Hepatocyte (in vitro differentiated cells): Measurements from ENCODE around the gene TIMM50. TPM values are rescaled to one million over a fixed set of nuclear protein-coding genes. Genes with fewer than 3 reads are reported as not detected.

Experiments used
- DNase-seq: peaks from one replicate; pipeline ENCODE4 v3.0.0-alpha.2; 2016; ENCODE audit warnings: low spot score
- H2AFZ ChIP-seq: fragments of 200-600 bp; sonication (generic); 2 replicates; pipeline ENCODE4 v1.6.0; 2016; ENCODE audit warnings: antibody characterized with exemption, mild to moderate bottlenecking
- H3K27ac ChIP-seq: fragments of 200-600 bp; sonication (generic); 2 replicates; pipeline ENCODE4 v1.5.1; 2016; ENCODE audit warnings: mild to moderate bottlenecking
- H3K27me3 ChIP-seq: fragments of 200-600 bp; sonication (generic); 2 replicates; pipeline ENCODE4 v1.6.1; 2016
- H3K36me3 ChIP-seq: fragments of 200-600 bp; sonication (generic); replicated peaks from 2 replicates; pipeline ENCODE4 v1.5.1; 2016; ENCODE audit warnings: low read depth; ENCODE audit not compliant: insufficient read depth
- H3K4me1 ChIP-seq: fragments of 200-600 bp; sonication (generic); 2 replicates; pipeline ENCODE4 v1.5.1; 2016; ENCODE audit warnings: mild to moderate bottlenecking, moderate library complexity; ENCODE audit not compliant: insufficient read depth
- H3K4me2 ChIP-seq: fragments of 200-600 bp; sonication (generic); 2 replicates; pipeline ENCODE4 v1.6.0; 2016
- H3K4me3 ChIP-seq: fragments of 200-600 bp; sonication (generic); 2 replicates; pipeline ENCODE4 v1.5.1; 2016; ENCODE audit warnings: mild to moderate bottlenecking
- H3K79me2 ChIP-seq: fragments of 200-600 bp; sonication (generic); 2 replicates; pipeline ENCODE4 v1.6.0; 2017; ENCODE audit warnings: mild to moderate bottlenecking
- H3K9me2 ChIP-seq: fragments of 200-600 bp; sonication (generic); replicated peaks from 2 replicates; pipeline ENCODE4 v1.6.0; 2017; ENCODE audit warnings: mild to moderate bottlenecking; ENCODE audit not compliant: insufficient read depth
- H3K9me3 ChIP-seq: fragments of 200-600 bp; sonication (generic); 2 replicates; pipeline ENCODE4 v1.5.1; 2016; ENCODE audit warnings: low read depth, mild to moderate bottlenecking
- H4K20me1 ChIP-seq: fragments of 200-600 bp; sonication (generic); 2 replicates; pipeline ENCODE4 v1.6.0; 2016; ENCODE audit warnings: mild to moderate bottlenecking; ENCODE audit not compliant: insufficient read depth, poor library complexity, severe bottlenecking
- EZH2 ChIP-seq: fragments of 200-600 bp; sonication (generic); IDR thresholded peaks from 2 replicates; pipeline ENCODE4 v1.6.1; 2016; ENCODE audit warnings: antibody characterized with exemption, mild to moderate bottlenecking, borderline replicate concordance
- EZH2phosphoT487 ChIP-seq: fragments of 200-600 bp; sonication (generic); IDR thresholded peaks from one replicate; pipeline ENCODE4 v1.6.1; 2018; ENCODE audit warnings: antibody characterized with exemption, mild to moderate bottlenecking, low read depth, moderate library complexity; ENCODE audit not compliant: unreplicated experiment, severe bottlenecking
- WGBS: methylation state at CpG from one replicate; pipeline ENCODE4 v1.1.6; 2016; ENCODE audit warnings: low lambda C conversion rate; ENCODE audit errors: missing lambda C conversion rate; 5-methylcytosine and 5-hydroxymethylcytosine counted together
- polyA plus RNA-seq: library from polyadenylated mRNA; unstranded; fragments of >200 nt; fragmentation: Nextera tagmentation; extraction: Ambion mirVana; gene quantifications from 2 replicates; pipeline ENCODE4 v1.2.1, GENCODE V29; 2016
- total RNA-seq: library from RNA; depleted of rRNA; stranded (reverse); fragments of >200 nt; gene quantifications from 2 replicates; pipeline ENCODE4 v1.2.3, GENCODE V29; 2014
- TF ChIP-seq, protein P1 (sequence below): fragments of 200-600 bp; sonication (generic); IDR thresholded peaks from 2 replicates; pipeline ENCODE4 v1.5.1; 2016; ENCODE audit warnings: antibody characterized with exemption, mild to moderate bottlenecking; ENCODE audit not compliant: poor library complexity

Gene TIMM50
- total and polyA plus RNA-seq, 2 experiments from 2014 or later, result 57.2 to 61.7 TPM

DNA sequence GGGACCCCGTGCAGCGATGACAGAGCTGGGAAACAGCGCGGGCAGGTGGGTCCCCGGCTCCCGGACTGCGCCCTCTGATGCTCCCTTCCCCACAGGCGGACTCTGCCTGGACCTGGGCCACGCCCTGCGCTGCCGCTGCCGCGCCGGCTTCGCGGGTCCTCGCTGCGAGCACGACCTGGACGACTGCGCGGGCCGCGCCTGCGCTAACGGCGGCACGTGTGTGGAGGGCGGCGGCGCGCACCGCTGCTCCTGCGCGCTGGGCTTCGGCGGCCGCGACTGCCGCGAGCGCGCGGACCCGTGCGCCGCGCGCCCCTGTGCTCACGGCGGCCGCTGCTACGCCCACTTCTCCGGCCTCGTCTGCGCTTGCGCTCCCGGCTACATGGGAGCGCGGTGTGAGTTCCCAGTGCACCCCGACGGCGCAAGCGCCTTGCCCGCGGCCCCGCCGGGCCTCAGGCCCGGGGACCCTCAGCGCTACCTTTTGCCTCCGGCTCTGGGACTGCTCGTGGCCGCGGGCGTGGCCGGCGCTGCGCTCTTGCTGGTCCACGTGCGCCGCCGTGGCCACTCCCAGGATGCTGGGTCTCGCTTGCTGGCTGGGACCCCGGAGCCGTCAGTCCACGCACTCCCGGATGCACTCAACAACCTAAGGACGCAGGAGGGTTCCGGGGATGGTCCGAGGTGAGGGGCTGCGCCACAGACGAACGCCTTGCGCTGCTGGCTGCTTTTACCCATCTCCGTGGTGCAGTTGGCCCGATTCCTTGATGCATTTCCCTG, 26.5 kb downstream of the TIMM50 start:
- Histone ChIP-seq H3K27me3 (peaks cover 51% of the 10 kb centered on the region), H4K20me1 (no peaks in the 10 kb centered on the region), H3K4me3 (peak overlapping the region; percentile 20), H3K9me3 (no peaks in the 10 kb centered on the region), H3K4me1 (peaks cover 6% of the 10 kb centered on the region), H3K4me2 (peak overlapping the region; percentile 96), H3K9me2 (no peaks in the 10 kb centered on the region), H2AFZ (peak overlapping the region; percentile 93), H3K36me3 (no peaks in the 10 kb centered on the region), H3K27ac (no peak overlapping the region), H3K79me2 (no peaks in the 10 kb centered on the region)
- WGBS, result 3% methylated on average over 85 of the region's 96 CpGs
- TF ChIP-seq EZH2 (no peak), EZH2phosphoT487 (no peak)
- TF ChIP-seq, protein P1, sequence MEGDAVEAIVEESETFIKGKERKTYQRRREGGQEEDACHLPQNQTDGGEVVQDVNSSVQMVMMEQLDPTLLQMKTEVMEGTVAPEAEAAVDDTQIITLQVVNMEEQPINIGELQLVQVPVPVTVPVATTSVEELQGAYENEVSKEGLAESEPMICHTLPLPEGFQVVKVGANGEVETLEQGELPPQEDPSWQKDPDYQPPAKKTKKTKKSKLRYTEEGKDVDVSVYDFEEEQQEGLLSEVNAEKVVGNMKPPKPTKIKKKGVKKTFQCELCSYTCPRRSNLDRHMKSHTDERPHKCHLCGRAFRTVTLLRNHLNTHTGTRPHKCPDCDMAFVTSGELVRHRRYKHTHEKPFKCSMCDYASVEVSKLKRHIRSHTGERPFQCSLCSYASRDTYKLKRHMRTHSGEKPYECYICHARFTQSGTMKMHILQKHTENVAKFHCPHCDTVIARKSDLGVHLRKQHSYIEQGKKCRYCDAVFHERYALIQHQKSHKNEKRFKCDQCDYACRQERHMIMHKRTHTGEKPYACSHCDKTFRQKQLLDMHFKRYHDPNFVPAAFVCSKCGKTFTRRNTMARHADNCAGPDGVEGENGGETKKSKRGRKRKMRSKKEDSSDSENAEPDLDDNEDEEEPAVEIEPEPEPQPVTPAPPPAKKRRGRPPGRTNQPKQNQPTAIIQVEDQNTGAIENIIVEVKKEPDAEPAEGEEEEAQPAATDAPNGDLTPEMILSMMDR, result no peak
- DNase-seq, result peak; percentile 87

DNA sequence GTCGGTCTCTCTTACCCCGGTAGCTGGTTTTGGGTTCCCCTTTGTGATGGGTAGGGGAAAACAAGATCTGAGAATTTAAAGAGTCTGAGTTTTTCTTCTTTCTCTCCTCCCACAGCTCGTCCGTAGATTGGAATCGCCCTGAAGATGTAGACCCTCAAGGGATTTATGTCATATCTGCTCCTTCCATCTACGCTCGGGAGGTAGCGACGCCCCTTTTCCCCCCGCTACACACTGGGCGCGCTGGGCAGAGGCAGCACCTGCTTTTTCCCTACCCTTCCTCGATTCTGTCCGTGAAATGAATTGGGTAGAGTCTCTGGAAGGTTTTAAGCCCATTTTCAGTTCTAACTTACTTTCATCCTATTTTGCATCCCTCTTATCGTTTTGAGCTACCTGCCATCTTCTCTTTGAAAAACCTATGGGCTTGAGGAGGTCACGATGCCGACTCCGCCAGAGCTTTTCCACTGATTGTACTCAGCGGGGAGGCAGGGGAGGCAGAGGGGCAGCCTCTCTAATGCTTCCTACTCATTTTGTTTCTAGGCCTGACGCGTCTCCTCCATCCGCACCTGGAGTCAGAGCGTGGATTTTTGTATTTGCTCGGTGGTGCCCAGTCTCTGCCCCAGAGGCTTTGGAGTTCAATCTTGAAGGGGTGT, 27.2 kb downstream of the TIMM50 start:
- H3K4me3 ChIP-seq, result peak overlapping the region; percentile 20
- no peak overlapping the region for H3K27ac ChIP-seq
- H3K9me3 ChIP-seq, result no peaks in the 10 kb centered on the region
- H2AFZ ChIP-seq, result peak overlapping the region; percentile 93
- H3K9me2 ChIP-seq, result no peaks in the 10 kb centered on the region
- TF ChIP-seq, protein P1, result no peak
- TF ChIP-seq EZH2phosphoT487 (no peak), EZH2 (no peak)
- H3K27me3 ChIP-seq, result peaks cover 47% of the 10 kb centered on the region
- no peak for DNase-seq
- H3K4me2 ChIP-seq, result peak overlapping the region; percentile 96
- peaks cover 6% of the 10 kb centered on the region for H3K4me1 ChIP-seq
- 37% methylated on average over 24 of the region's 24 CpGs for WGBS
- H3K36me3 ChIP-seq, result no peaks in the 10 kb centered on the region
- H3K79me2 ChIP-seq, result no peaks in the 10 kb centered on the region
- H4K20me1 ChIP-seq, result no peaks in the 10 kb centered on the region

DNA sequence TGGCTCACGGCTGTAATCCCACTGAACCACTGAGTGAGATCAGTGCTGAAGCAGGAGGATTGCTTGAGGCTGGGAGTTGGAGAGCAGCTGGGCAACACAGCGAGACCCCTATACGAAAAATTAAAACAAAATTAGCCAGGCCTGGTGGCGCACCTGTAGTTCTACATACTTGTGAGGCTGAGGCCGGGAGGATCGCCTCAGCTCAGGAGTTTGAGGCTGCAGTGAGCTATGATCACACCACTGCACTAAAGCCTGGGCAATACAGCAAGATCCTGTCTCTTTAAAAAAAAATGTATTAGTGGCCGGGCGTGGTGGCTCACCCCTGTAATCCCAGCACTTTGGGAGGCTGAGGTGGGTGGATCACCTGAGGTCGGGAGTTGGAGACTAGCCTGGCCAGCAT, 28.0 kb downstream of the TIMM50 start:
- Histone ChIP-seq H3K4me2 (no peak overlapping the region), H3K36me3 (no peaks in the 10 kb centered on the region), H3K79me2 (no peaks in the 10 kb centered on the region), H3K9me2 (no peaks in the 10 kb centered on the region), H3K27me3 (peaks cover 48% of the 10 kb centered on the region), H4K20me1 (no peaks in the 10 kb centered on the region), H3K4me1 (peaks cover 6% of the 10 kb centered on the region), H3K4me3 (no peak overlapping the region), H3K27ac (no peak overlapping the region), H2AFZ (no peak overlapping the region), H3K9me3 (no peaks in the 10 kb centered on the region)
- no peak for DNase-seq
- TF ChIP-seq EZH2, result no peak
- TF ChIP-seq, protein P1, result no peak
- TF ChIP-seq EZH2phosphoT487, result no peak
- WGBS, result 84% methylated on average over 9 of the region's 9 CpGs
